ENCODE results near the gene RGS9. TPM values are rescaled to one million over a fixed set of nuclear protein-coding genes. Genes with fewer than 3 reads are reported as not detected.

RGS9 gene
- total and polyA plus RNA-seq, 8 donors: 1.2 to 13.9 (median 3.4) TPM

GRCh38 chr17:65228734-65229620 is 91.8 kb downstream of the RGS9 start:
- H3K27me3 ChIP-seq: no peaks in the 10 kb centered on the region
- H3K9me3 ChIP-seq: no peaks in the 10 kb centered on the region
- intact Hi-C loops (cut with DNase I): no loop called here
- WGBS, 2 donors: 45 to 60% methylated on average over 12 of the region's 12 CpGs
- no peak overlapping the region for H3K27ac ChIP-seq
- no peaks in the 10 kb centered on the region for H3K36me3 ChIP-seq
- ATAC-seq (peak in 2 of 4 donors; percentile 14 to 32), FAIRE-seq (no peak), DNase-seq (no peak)
- no peaks in the 10 kb centered on the region for H3K4me1 ChIP-seq
- no peak overlapping the region for H3K4me3 ChIP-seq
- TF ChIP-seq CTCF (IDR thresholded peaks at IDR 0.05): no peak

GRCh38 chr17:65229621-65229995 is 92.4 kb downstream of the RGS9 start:
- no peaks in the 10 kb centered on the region for H3K36me3 ChIP-seq
- no peak for ATAC-seq
- WGBS, 2 donors: 80 to 93% methylated on average over 3 of the region's 3 CpGs
- no peak for FAIRE-seq
- no peak for DNase-seq
- no peak overlapping the region for H3K27ac ChIP-seq
- H3K4me3 ChIP-seq: no peak overlapping the region
- H3K9me3 ChIP-seq: no peaks in the 10 kb centered on the region
- H3K27me3 ChIP-seq: no peaks in the 10 kb centered on the region
- no peak for TF ChIP-seq CTCF (IDR thresholded peaks at IDR 0.05)
- intact Hi-C loops (cut with DNase I): no loop called here
- no peaks in the 10 kb centered on the region for H3K4me1 ChIP-seq

GRCh38 chr17:65230040-65230439 is 92.9 kb downstream of the RGS9 start:
- Histone ChIP-seq H3K27ac (no peak overlapping the region), H3K4me3 (no peak overlapping the region), H3K36me3 (no peaks in the 10 kb centered on the region), H3K27me3 (no peaks in the 10 kb centered on the region), H3K9me3 (no peaks in the 10 kb centered on the region), H3K4me1 (no peaks in the 10 kb centered on the region)
- 89 to 95% methylated on average over 4 of the region's 4 CpGs for WGBS, 2 donors
- FAIRE-seq (no peak), DNase-seq (no peak), ATAC-seq (no peak)
- TF ChIP-seq CTCF (IDR thresholded peaks at IDR 0.05): no peak
- intact Hi-C loops (cut with DNase I): no loop called here

GRCh38 chr17:65231086-65231485 is 93.9 kb downstream of the RGS9 start:
- 60 to 67% methylated on average over 5 of the region's 5 CpGs for WGBS, 2 donors
- Histone ChIP-seq H3K4me1 (no peaks in the 10 kb centered on the region), H3K27ac (no peak overlapping the region), H3K36me3 (no peaks in the 10 kb centered on the region), H3K4me3 (no peak overlapping the region), H3K27me3 (no peaks in the 10 kb centered on the region), H3K9me3 (no peaks in the 10 kb centered on the region)
- DNase-seq (no peak), ATAC-seq (no peak), FAIRE-seq (no peak)
- intact Hi-C loops (cut with DNase I): no loop called here
- TF ChIP-seq CTCF (IDR thresholded peaks at IDR 0.05): no peak

GRCh38 chr17:65231662-65232335 is 94.6 kb downstream of the RGS9 start:
- H3K27ac ChIP-seq: no peak overlapping the region
- no peaks in the 10 kb centered on the region for H3K9me3 ChIP-seq
- peak in 2 of 6 donors; percentile 17 to 46 for DNase-seq
- no peaks in the 10 kb centered on the region for H3K36me3 ChIP-seq
- intact Hi-C loops (cut with DNase I): no loop called here
- no peak overlapping the region for H3K4me3 ChIP-seq
- peak in 3 of 4 donors; percentile 78 to 85 (median 80) for ATAC-seq
- H3K4me1 ChIP-seq: no peaks in the 10 kb centered on the region
- FAIRE-seq: no peak
- TF ChIP-seq CTCF (IDR thresholded peaks at IDR 0.05): peak in 1 of 4 donors; percentile 22
- H3K27me3 ChIP-seq: no peaks in the 10 kb centered on the region
- WGBS, 2 donors: 51 to 57% methylated on average over 8 of the region's 8 CpGs

Measured in pancreas (tissue), 10 donors.